ENCODE results near the gene MIPOL1. TPM values are rescaled to one million over a fixed set of nuclear protein-coding genes. Genes with fewer than 3 reads are reported as not detected.

MIPOL1 gene
- total and polyA plus RNA-seq, 7 donors, result 1.2 to 21.6 (median 11.7) TPM

DNA sequence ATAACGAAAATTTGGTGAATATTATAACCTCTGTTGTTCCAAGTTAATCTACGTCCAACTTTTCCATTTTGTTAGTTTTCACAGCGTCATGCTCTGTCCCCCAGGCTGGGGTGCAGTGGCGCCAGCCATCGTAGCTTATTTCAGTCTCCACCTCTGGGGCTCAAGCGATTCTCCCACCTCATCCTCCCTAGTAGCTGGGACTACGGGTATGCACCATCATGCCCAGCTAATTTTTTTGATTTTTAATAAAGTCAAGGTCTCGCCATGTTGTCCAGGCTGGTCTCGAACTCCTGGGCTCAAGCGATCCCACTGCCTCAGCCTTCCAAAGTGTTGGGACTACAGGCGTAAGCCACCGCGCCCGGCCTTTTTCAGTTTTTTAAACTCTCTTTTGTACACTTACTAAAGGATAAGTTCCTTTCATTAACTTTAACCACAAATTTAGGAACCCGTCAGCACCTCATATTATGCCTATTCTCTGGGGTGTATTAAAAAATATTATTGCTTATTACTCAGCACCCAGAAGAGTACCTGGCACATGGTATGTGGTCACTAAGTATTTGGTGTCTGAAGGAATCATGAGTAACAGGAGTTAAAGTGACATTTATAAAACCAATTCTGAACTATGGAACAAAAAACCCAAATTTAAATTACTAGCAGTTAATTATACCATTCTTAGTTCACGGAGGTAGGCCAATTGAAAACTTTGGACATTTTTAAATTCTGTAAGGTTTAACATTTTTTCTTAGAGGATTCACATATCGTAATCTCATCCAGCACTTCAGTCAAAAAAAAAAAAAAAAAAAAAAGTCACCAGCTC is 925 bp upstream of the MIPOL1 start:
- Histone ChIP-seq H3K27me3 (no peaks in the 10 kb centered on the region), H3K9me3 (no peaks in the 10 kb centered on the region), H3K27ac (peak overlapping the region; percentile 85 to 90 (median 87)), H3K36me3 (no peaks in the 10 kb centered on the region), H3K4me3 (peak overlapping the region; percentile 58 to 68 (median 62)), H3K4me1 (peaks cover 0 to 12% (median 7%) of the 10 kb centered on the region in 4 donors)
- 87 to 90% methylated on average over 17 of the region's 17 CpGs for WGBS, 2 donors
- intact Hi-C loops (cut with DNase I), result loop anchor here (2.0 kb wide), 1 partner anchor 24 kb away; the partner anchor contains the start of gene SLC25A21
- no peak for TF ChIP-seq POLR2A (IDR thresholded peaks at IDR 0.05)
- TF ChIP-seq, protein P1, sequence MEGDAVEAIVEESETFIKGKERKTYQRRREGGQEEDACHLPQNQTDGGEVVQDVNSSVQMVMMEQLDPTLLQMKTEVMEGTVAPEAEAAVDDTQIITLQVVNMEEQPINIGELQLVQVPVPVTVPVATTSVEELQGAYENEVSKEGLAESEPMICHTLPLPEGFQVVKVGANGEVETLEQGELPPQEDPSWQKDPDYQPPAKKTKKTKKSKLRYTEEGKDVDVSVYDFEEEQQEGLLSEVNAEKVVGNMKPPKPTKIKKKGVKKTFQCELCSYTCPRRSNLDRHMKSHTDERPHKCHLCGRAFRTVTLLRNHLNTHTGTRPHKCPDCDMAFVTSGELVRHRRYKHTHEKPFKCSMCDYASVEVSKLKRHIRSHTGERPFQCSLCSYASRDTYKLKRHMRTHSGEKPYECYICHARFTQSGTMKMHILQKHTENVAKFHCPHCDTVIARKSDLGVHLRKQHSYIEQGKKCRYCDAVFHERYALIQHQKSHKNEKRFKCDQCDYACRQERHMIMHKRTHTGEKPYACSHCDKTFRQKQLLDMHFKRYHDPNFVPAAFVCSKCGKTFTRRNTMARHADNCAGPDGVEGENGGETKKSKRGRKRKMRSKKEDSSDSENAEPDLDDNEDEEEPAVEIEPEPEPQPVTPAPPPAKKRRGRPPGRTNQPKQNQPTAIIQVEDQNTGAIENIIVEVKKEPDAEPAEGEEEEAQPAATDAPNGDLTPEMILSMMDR (IDR thresholded peaks at IDR 0.05), result no peak
- TF ChIP-seq POLR2AphosphoS5 (IDR thresholded peaks at IDR 0.05), result no peak
- no peak for TF ChIP-seq EP300 (IDR thresholded peaks at IDR 0.05)
- DNase-seq, result no peak

DNA sequence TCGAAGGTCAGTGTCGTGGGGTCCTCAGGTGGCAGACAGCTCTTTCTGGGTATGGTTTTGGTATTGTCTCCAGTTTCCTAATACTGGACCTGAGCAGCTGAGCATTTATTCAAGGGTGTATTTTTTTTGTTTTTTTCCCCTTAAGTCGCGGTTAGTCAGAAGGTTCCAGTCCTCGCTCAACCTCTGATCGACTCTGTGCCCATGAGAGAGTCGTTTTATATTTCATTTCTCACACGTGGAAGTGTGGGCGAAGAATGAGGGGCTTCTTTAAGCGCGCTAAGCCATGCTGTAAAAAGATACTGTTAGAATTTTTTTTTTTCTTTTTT is 499 bp downstream of the MIPOL1 start:
- Histone ChIP-seq H3K36me3 (no peaks in the 10 kb centered on the region), H3K9me3 (no peaks in the 10 kb centered on the region), H3K4me1 (peaks cover 0 to 12% (median 7%) of the 10 kb centered on the region in 4 donors), H3K27ac (peak overlapping the region; percentile 85 to 90 (median 87)), H3K27me3 (no peaks in the 10 kb centered on the region), H3K4me3 (peak overlapping the region; percentile 58 to 68 (median 62))
- intact Hi-C loops (cut with DNase I), result no loop called here
- TF ChIP-seq, protein P1 (IDR thresholded peaks at IDR 0.05), result peak in 2 of 4 experiments; percentile 3 to 37
- TF ChIP-seq EP300 (IDR thresholded peaks at IDR 0.05), result no peak
- WGBS, 2 donors, result 2 to 17% methylated on average over 11 of the region's 11 CpGs
- no peak for DNase-seq

DNA sequence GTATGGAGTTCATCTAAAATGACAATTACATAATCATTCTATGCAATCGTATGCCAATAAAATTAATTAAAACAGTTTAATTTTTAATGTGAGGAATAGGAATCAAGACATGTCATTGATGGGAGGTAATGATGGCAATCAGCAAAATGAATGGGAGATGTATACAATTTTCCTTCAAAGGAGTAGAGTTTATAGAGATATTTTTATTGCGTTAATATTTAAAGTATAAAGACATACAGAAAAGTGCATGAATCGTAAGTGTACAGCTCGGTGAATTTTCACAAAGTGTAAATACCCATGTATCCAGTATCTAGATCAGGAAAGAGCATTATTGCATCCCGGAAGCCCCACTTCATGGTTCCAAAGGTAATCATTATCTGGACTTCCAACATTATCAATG is 1.2 kb downstream of the MIPOL1 start:
- TF ChIP-seq POLR2AphosphoS5 (IDR thresholded peaks at IDR 0.05), result no peak
- no peak for DNase-seq
- Histone ChIP-seq H3K27me3 (no peaks in the 10 kb centered on the region), H3K9me3 (no peaks in the 10 kb centered on the region), H3K4me1 (peaks cover 0 to 12% (median 7%) of the 10 kb centered on the region in 4 donors), H3K4me3 (peak overlapping the region in 1 of 4 donors; percentile 60), H3K36me3 (no peaks in the 10 kb centered on the region), H3K27ac (peak overlapping the region in 2 of 4 donors; percentile 88 to 90)
- intact Hi-C loops (cut with DNase I), result no loop called here
- WGBS, 2 donors, result 80 to 84% methylated on average over 5 of the region's 5 CpGs

DNA sequence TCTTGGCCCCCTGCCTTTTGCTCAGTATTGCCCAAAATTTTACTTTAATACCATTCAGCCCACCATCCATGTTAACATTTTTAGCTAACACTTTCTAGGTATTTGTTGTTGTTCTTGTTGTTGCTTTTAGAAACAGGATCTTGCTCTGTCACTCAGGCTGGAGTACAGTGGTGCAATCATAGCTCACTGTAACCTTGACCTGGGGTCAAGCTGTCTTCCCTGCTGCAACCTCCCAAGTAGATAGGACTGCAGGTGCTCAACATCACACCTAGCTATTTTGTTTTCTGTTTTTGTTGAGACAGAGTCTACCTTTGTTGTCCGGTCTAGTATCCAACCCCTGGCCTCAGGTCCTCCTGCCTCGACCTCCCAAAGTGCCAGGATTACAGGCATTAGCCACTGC is 4.0 kb downstream of the MIPOL1 start:
- WGBS, 2 donors, result 92 to 94% methylated on average over 2 of the region's 2 CpGs
- peaks cover 0 to 6% (median 0%) of the 10 kb centered on the region in 4 donors for H3K9me3 ChIP-seq
- H3K27ac ChIP-seq, result no peak overlapping the region
- H3K27me3 ChIP-seq, result no peaks in the 10 kb centered on the region
- DNase-seq, result no peak
- no peak overlapping the region for H3K4me3 ChIP-seq
- intact Hi-C loops (cut with DNase I), result no loop called here
- H3K4me1 ChIP-seq, result peaks cover 0 to 12% (median 7%) of the 10 kb centered on the region in 4 donors
- H3K36me3 ChIP-seq, result no peaks in the 10 kb centered on the region
- TF ChIP-seq, protein P1 (IDR thresholded peaks at IDR 0.05), result no peak
- no peak for TF ChIP-seq POLR2AphosphoS5 (IDR thresholded peaks at IDR 0.05)
- TF ChIP-seq POLR2A (IDR thresholded peaks at IDR 0.05), result no peak
- TF ChIP-seq EP300 (IDR thresholded peaks at IDR 0.05), result no peak

DNA sequence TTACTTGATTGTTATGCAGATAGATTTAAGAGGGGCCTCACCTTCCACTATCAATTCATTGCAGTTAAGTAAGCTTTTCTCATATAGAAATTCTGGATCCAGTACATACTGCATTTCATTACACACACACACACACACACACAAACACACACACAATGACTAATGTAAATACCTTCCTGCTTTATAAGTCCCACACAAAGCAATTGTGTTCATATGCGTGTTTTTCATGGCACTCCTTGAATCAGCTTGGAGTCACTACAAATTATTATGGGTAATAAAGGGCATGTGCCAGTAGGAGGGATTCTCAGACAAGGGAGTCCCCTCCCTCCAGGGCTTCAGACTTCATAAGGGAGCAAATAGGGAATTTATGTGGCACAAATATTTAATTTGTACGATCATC is 4.5 kb downstream of the MIPOL1 start:
- no peak for DNase-seq
- Histone ChIP-seq H3K36me3 (no peaks in the 10 kb centered on the region), H3K4me3 (no peak overlapping the region), H3K27me3 (no peaks in the 10 kb centered on the region), H3K27ac (no peak overlapping the region), H3K4me1 (peaks cover 0 to 12% (median 7%) of the 10 kb centered on the region in 4 donors), H3K9me3 (peaks cover 0 to 6% (median 0%) of the 10 kb centered on the region in 4 donors)
- TF ChIP-seq POLR2AphosphoS5 (IDR thresholded peaks at IDR 0.05) (no peak), EP300 (IDR thresholded peaks at IDR 0.05) (no peak), POLR2A (IDR thresholded peaks at IDR 0.05) (no peak)
- TF ChIP-seq, protein P1 (IDR thresholded peaks at IDR 0.05), result no peak
- intact Hi-C loops (cut with DNase I), result no loop called here
- 56 to 81% methylated on average over 2 of the region's 2 CpGs for WGBS, 2 donors
